K562 (cell line): Measurements from ENCODE around the gene RAPSN. TPM values are rescaled to one million over a fixed set of nuclear protein-coding genes. Genes with fewer than 3 reads are reported as not detected.

Experiments
- ATAC-seq: fragments of 200-7000 bp; cut with Tn5 transposase; 3 replicates; pipeline ENCODE4 v1.9.1; 2020; ENCODE audit warnings: moderate library complexity
- BruUV-seq: library from RNA; stranded (reverse); fragments of 400-500 nt; replicated peaks from 2 replicates; lab custom pipeline; 2021; lab: Mats Ljungman, UMichigan
- CTCF ChIA-PET: fragments of 300-600 bp; formaldehyde crosslinking; extraction: SDS; loops from one replicate; lab custom pipeline; 2021; ENCODE audit warnings: low intra/inter-chr PET ratio; lab: Yijun Ruan, JAX
- POLR2A ChIA-PET: fragments of 300-600, 350-650 bp; sonication (Branson Sonifier 250); formaldehyde crosslinking; extraction: SDS; loops from one replicate; lab custom pipeline; 2021; ENCODE audit warnings: antibody characterized with exemption, inconsistent platforms; lab: Yijun Ruan, JAX
- DNase-seq, 4 experiments: peaks; one replicate each; pipeline versions ENCODE4 v3.0.0 to v3.0.0-alpha.2; 2011 to 2018; ENCODE audit warnings: low spot score in 3 of 4, mixed read lengths in 3 of 4; ENCODE audit errors: extremely low read depth in 1 of 4
- FAIRE-seq: peaks from 2 replicates; lab custom pipeline; 2011; peaks lifted over from hg19 to GRCh38; lab: Jason Lieb, UNC
- H2AFZ ChIP-seq: 2 replicates; pipeline ENCODE4 v1.6.0; 2011; ENCODE audit warnings: low read depth, low read length, control low read depth, inconsistent platforms
- H3K27ac ChIP-seq: fragments of 200-600 bp; 3 replicates; pipeline ENCODE4 v1.8.0; 2011; ENCODE audit warnings: low read depth, mild to moderate bottlenecking, control low read depth, inconsistent platforms, low read length, moderate library complexity, mixed read lengths; ENCODE audit errors: extremely low read depth
- H3K27me3 ChIP-seq, 2 experiments: fragments of 300-600 bp in 1 of 2; 2 replicates in 1 of 2; 3 replicates in 1 of 2; pipeline versions ENCODE4 v1.6.0 to v1.8.0; 2011; ENCODE audit warnings: inconsistent platforms in 2 of 2, low read length in 2 of 2, mild to moderate bottlenecking in 1 of 2, mixed read lengths in 1 of 2, moderate library complexity in 1 of 2; ENCODE audit not compliant: control insufficient read depth in 2 of 2, insufficient read depth in 2 of 2
- H3K36me3 ChIP-seq: fragments of 300-600 bp; 3 replicates; pipeline ENCODE4 v1.8.0; 2011; ENCODE audit warnings: mild to moderate bottlenecking, low read length, inconsistent platforms; ENCODE audit not compliant: control insufficient read depth, insufficient read depth
- H3K4me1 ChIP-seq, 2 experiments: fragments of 200-600 bp in 1 of 2; replicated peaks in 1 of 2; 2 replicates in 1 of 2; 3 replicates in 1 of 2; pipeline versions ENCODE4 v1.5.1 to v1.8.0; 2011; ENCODE audit warnings: inconsistent platforms in 2 of 2, low read length in 2 of 2, mild to moderate bottlenecking in 1 of 2, mixed read lengths in 1 of 2, moderate library complexity in 1 of 2; ENCODE audit not compliant: control insufficient read depth in 2 of 2, insufficient read depth in 2 of 2
- H3K4me2 ChIP-seq: 2 replicates; pipeline ENCODE4 v1.6.1; 2011; ENCODE audit warnings: low read length, control low read depth, inconsistent platforms, mixed read lengths; ENCODE audit not compliant: insufficient read depth
- H3K4me3 ChIP-seq: fragments of 200-600 bp; sonication (generic), shearing (Covaris generic); 2 replicates; pipeline ENCODE4 v1.5.1; 2016; ENCODE audit warnings: control low read depth, inconsistent platforms
- H3K79me2 ChIP-seq: fragments of 200-600 bp; 3 replicates; pipeline ENCODE4 v1.8.0; 2011; ENCODE audit warnings: low read length, inconsistent platforms; ENCODE audit not compliant: control insufficient read depth, insufficient read depth
- H3K9ac ChIP-seq, 2 experiments: 2 replicates each; pipeline versions ENCODE4 v1.6.0 to v1.6.1; 2011; ENCODE audit warnings: low read depth in 2 of 2, low read length in 2 of 2, control low read depth in 1 of 2, inconsistent platforms in 1 of 2, mild to moderate bottlenecking in 1 of 2, mixed read lengths in 1 of 2; ENCODE audit not compliant: insufficient read depth in 1 of 2
- H3K9me1 ChIP-seq: one replicate; pipeline ENCODE4 v1.6.0; 2011; ENCODE audit warnings: inconsistent platforms, mild to moderate bottlenecking, low read length, moderate library complexity; ENCODE audit not compliant: control insufficient read depth, insufficient read depth
- H3K9me3 ChIP-seq: replicated peaks from 2 replicates; pipeline ENCODE4 v1.5.1; 2011; ENCODE audit warnings: low read depth, low read length, inconsistent platforms; ENCODE audit not compliant: control insufficient read depth, insufficient read depth
- H4K20me1 ChIP-seq: replicated peaks from 2 replicates; pipeline ENCODE4 v1.6.1; 2011; ENCODE audit warnings: low read length, inconsistent platforms, mixed read lengths; ENCODE audit not compliant: control insufficient read depth, insufficient read depth
- CTCF ChIP-seq, 3 experiments: IDR thresholded peaks in 2 of 3; conservative IDR thresholded peaks in 1 of 3; 2 replicates each; pipeline ENCODE4 v1.5.1; 2011 to 2012; ENCODE audit warnings: low read length in 3 of 3, mild to moderate bottlenecking in 3 of 3, control low read depth in 2 of 3, improper control_type of control experiment in 1 of 3, inconsistent platforms in 1 of 3, low read depth in 1 of 3, mixed read lengths in 1 of 3, moderate library complexity in 1 of 3; ENCODE audit not compliant: insufficient read depth in 2 of 3
- RFX5 ChIP-seq: IDR thresholded peaks from 2 replicates; pipeline ENCODE4 v1.6.1; 2011; ENCODE audit warnings: low read depth, mild to moderate bottlenecking, improper control_type of control experiment, low read length
- SIN3B ChIP-seq: fragments of 450-650 bp; IDR thresholded peaks from 2 replicates; pipeline ENCODE4 v1.6.1; 2017; ENCODE audit warnings: low read depth, mild to moderate bottlenecking, moderate library complexity
- WGBS: fragments of 100-300 bp; shearing (Covaris generic); methylation state at CpG from one replicate; pipeline ENCODE4 v1.1.6; 2016; ENCODE audit warnings: low coverage, mixed read lengths; ENCODE audit not compliant: insufficient coverage; ENCODE audit errors: missing lambda C conversion rate; 5-methylcytosine and 5-hydroxymethylcytosine counted together
- in situ Hi-C: fragments of 300-500 bp; cut with MboI; formaldehyde crosslinking; loops from 4 replicates; pipeline ENCODE4 v1.15.0; 2018; ENCODE audit warnings: inconsistent platforms, mixed read lengths
- intact Hi-C: fragments of 100-400 bp; cut with micrococcal nuclease; formaldehyde crosslinking; loops from 2 replicates; pipeline ENCODE4 v1.14.2; 2022
- polyA plus RNA-seq, 8 experiments: library from polyadenylated mRNA; depleted of rRNA in 4 of 8; stranded (reverse) in 5 of 8; unstranded in 3 of 8; fragments of >200 nt; fragmentation: Nextera tagmentation in 2 of 8; fragmentation: Illumina TruSeq in 1 of 8; extraction: Ambion mirVana in 2 of 8; extraction: Trizol in 1 of 8; gene quantifications; 2 replicates each; pipeline versions ENCODE4 v1.2.1 to v1.2.3, GENCODE V29; 2011 to 2014; ENCODE audit warnings: inconsistent platforms in 1 of 8, missing spikeins in 1 of 8
- total RNA-seq, 7 experiments: library from RNA; depleted of rRNA in 6 of 7; stranded (reverse); fragments of >200 nt in 6 of 7; fragmentation: Illumina TruSeq in 2 of 7; extraction: Trizol in 2 of 7; gene quantifications; 2 replicates each; pipeline versions ENCODE4 v1.2.1 to v1.2.3, GENCODE V29; 2011 to 2021; ENCODE audit warnings: low replicate concordance in 1 of 7
- TF ChIP-seq, protein P1 (sequence below), 2 experiments: IDR thresholded peaks; 2 replicates each; pipeline ENCODE4 v1.6.1; 2011; ENCODE audit warnings: borderline replicate concordance in 1 of 2, control low read depth in 1 of 2, low read depth in 1 of 2, low read length in 1 of 2, mild to moderate bottlenecking in 1 of 2, mixed read lengths in 1 of 2, moderate library complexity in 1 of 2; ENCODE audit not compliant: insufficient read depth in 1 of 2, insufficient read length in 1 of 2, poor library complexity in 1 of 2, severe bottlenecking in 1 of 2; ENCODE audit errors: extremely low read depth in 1 of 2

RAPSN gene
- total and polyA plus RNA-seq, 9 of the 15 experiments (the other 6 are each of a cell fraction or from before 2014, with no cell fraction given), result 0.06 to 0.11 TPM; not detected in 7

DNA sequence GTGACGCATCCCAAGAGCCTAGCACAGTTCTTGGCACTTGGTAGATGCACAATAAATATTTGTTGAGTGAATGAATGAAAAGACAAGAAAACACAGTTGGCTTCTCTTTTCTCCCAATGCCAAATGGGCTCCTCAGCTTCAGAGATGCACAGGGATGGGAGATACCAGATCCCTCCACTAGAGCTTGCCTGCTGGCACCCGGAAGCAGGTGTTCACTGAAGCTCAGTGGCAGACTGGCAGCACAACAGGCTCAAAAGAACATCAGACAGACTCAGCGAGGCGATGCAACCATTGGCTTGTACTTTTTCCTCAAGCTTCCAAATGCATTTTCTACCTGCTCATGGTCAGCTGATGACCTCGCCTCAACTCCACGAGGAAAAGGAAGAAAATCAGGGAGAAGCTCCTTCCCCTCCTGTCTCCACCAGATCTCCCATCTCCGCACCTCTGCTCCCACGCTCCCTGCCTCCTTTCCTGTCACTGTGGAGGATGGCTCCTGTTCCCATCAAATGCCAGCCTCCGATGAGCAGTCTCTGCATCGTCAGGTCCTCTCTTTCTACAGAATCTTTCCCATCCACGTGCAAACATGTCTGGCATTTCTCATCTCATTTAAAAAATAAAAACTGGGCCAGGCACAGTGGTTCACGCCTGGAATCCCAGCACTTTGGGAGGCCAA lies 5.8 kb downstream of the RAPSN start:
- peak; percentile 50; the same call in 2 of the 3 replicates for ATAC-seq
- TF ChIP-seq CTCF (IDR thresholded peaks at IDR 0.05 in 2 of 3, conservative IDR thresholded peaks at IDR 0.05 in 1 of 3; ENCODE audit: insufficient read depth in 2 of 3, low read depth in 1 of 3, low read length in 3 of 3) (peak in 1 of 3 experiments; percentile 30; a peak in 2 of 6 replicates), SIN3B (no peak), RFX5 (no peak)
- TF ChIP-seq, protein P1, sequence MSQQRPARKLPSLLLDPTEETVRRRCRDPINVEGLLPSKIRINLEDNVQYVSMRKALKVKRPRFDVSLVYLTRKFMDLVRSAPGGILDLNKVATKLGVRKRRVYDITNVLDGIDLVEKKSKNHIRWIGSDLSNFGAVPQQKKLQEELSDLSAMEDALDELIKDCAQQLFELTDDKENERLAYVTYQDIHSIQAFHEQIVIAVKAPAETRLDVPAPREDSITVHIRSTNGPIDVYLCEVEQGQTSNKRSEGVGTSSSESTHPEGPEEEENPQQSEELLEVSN (IDR thresholded peaks at IDR 0.05; ENCODE audit: borderline replicate concordance in 1 of 2, extremely low read depth in 1 of 2, insufficient read depth in 1 of 2, insufficient read length in 1 of 2, low read depth in 1 of 2, low read length in 1 of 2, poor library complexity in 1 of 2, severe bottlenecking in 1 of 2), result peak in 1 of 2 experiments; percentile 12
- Histone ChIP-seq H3K9me1 (no peaks in the 10 kb centered on the region), H3K9me3 (no peaks in the 10 kb centered on the region), H3K36me3 (no peaks in the 10 kb centered on the region), H3K27ac (no peak overlapping the region), H2AFZ (peak overlapping the region; percentile 30; the same call in 1 of the 2 replicates), H3K27me3 (no peaks in the 10 kb centered on the region), H3K79me2 (no peaks in the 10 kb centered on the region), H3K9ac (no peak overlapping the region), H3K4me3 (no peak overlapping the region), H3K4me2 (no peak overlapping the region), H4K20me1 (no peaks in the 10 kb centered on the region), H3K4me1 (peaks cover 0 to 10% of the 10 kb centered on the region in 2 experiments; a peak in 2 of 5 replicates)
- POLR2A ChIA-PET, result interaction anchor here (0.7 to 1.3 kb wide), 4 partner anchors 12 to 43 kb away, joined by 3 to 5 read pairs (median 3); no protein-coding TSS in a partner anchor
- 44% methylated on average over 11 of the region's 12 CpGs for WGBS
- BruUV-seq, result no TSS peak
- DNase-seq, result peak in 1 of 4 experiments; percentile 22
- CTCF ChIA-PET, result no interaction called here
- intact Hi-C loops, result no loop called here
- in situ Hi-C loops, result no loop called here
- FAIRE-seq, result no peak
